ENCODE data around the gene OVOL1.

DNA sequence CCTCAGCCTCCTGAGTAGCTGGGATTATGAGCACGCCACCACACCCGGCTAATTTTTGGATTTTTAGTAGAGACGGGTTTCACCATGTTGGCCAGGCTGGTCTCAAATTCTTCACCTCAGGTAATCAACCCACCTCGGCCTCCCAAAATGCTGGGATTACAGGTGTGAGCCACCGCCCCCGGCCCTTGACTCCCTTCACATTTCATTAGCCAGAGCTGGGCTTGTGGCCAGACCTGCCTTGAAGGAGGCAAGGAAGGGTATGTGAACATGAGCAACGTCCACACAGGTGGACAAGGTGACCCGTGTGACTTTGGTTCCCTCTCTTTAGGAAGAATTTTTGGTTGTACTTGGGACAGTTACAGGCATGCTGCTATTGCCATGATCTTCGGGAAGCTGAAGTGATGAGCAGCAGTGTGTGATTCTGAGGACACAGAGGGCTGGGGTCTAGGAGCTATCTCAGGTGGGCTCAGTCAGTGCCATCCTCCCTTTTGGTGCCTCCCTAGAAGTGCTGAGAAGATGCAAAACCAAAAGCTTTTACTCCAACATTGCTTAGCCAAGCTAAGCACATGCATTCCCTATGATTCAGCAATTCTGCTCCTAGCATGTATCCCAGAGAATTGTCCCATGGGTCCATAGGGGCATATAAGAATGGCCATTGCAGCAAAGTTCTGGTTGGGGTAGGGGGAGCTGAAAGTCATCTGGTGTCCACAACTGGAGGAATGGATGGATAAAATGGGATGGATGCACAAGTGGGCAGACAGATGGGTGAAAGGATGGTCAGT is 12.1 kb upstream of the OVOL1 start:
- TF ChIP-seq POLR2AphosphoS5 (IDR thresholded peaks at IDR 0.05; ENCODE audit: low read depth) (no peak), CREB1 (CRISPR knock-in tag; IDR thresholded peaks at IDR 0.05; ENCODE audit: low read depth) (no peak), EZH2 (IDR thresholded peaks at IDR 0.05; ENCODE audit: low read depth, unreplicated experiment) (no peak), EZH2phosphoT487 (IDR thresholded peaks at IDR 0.05; ENCODE audit: unreplicated experiment) (no peak), JUNB (IDR thresholded peaks at IDR 0.05; ENCODE audit: unreplicated experiment) (no peak), REST (IDR thresholded peaks at IDR 0.05; ENCODE audit: unreplicated experiment) (no peak), ZNF331 (CRISPR knock-in tag; IDR thresholded peaks at IDR 0.05; ENCODE audit: low read depth) (no peak), ETS1 (IDR thresholded peaks at IDR 0.05) (no peak)
- TF ChIP-seq, protein P1, sequence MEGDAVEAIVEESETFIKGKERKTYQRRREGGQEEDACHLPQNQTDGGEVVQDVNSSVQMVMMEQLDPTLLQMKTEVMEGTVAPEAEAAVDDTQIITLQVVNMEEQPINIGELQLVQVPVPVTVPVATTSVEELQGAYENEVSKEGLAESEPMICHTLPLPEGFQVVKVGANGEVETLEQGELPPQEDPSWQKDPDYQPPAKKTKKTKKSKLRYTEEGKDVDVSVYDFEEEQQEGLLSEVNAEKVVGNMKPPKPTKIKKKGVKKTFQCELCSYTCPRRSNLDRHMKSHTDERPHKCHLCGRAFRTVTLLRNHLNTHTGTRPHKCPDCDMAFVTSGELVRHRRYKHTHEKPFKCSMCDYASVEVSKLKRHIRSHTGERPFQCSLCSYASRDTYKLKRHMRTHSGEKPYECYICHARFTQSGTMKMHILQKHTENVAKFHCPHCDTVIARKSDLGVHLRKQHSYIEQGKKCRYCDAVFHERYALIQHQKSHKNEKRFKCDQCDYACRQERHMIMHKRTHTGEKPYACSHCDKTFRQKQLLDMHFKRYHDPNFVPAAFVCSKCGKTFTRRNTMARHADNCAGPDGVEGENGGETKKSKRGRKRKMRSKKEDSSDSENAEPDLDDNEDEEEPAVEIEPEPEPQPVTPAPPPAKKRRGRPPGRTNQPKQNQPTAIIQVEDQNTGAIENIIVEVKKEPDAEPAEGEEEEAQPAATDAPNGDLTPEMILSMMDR (conservative IDR thresholded peaks at IDR 0.05; ENCODE audit: low read depth in 2 of 2), result no peak
- TF ChIP-seq, protein P2, sequence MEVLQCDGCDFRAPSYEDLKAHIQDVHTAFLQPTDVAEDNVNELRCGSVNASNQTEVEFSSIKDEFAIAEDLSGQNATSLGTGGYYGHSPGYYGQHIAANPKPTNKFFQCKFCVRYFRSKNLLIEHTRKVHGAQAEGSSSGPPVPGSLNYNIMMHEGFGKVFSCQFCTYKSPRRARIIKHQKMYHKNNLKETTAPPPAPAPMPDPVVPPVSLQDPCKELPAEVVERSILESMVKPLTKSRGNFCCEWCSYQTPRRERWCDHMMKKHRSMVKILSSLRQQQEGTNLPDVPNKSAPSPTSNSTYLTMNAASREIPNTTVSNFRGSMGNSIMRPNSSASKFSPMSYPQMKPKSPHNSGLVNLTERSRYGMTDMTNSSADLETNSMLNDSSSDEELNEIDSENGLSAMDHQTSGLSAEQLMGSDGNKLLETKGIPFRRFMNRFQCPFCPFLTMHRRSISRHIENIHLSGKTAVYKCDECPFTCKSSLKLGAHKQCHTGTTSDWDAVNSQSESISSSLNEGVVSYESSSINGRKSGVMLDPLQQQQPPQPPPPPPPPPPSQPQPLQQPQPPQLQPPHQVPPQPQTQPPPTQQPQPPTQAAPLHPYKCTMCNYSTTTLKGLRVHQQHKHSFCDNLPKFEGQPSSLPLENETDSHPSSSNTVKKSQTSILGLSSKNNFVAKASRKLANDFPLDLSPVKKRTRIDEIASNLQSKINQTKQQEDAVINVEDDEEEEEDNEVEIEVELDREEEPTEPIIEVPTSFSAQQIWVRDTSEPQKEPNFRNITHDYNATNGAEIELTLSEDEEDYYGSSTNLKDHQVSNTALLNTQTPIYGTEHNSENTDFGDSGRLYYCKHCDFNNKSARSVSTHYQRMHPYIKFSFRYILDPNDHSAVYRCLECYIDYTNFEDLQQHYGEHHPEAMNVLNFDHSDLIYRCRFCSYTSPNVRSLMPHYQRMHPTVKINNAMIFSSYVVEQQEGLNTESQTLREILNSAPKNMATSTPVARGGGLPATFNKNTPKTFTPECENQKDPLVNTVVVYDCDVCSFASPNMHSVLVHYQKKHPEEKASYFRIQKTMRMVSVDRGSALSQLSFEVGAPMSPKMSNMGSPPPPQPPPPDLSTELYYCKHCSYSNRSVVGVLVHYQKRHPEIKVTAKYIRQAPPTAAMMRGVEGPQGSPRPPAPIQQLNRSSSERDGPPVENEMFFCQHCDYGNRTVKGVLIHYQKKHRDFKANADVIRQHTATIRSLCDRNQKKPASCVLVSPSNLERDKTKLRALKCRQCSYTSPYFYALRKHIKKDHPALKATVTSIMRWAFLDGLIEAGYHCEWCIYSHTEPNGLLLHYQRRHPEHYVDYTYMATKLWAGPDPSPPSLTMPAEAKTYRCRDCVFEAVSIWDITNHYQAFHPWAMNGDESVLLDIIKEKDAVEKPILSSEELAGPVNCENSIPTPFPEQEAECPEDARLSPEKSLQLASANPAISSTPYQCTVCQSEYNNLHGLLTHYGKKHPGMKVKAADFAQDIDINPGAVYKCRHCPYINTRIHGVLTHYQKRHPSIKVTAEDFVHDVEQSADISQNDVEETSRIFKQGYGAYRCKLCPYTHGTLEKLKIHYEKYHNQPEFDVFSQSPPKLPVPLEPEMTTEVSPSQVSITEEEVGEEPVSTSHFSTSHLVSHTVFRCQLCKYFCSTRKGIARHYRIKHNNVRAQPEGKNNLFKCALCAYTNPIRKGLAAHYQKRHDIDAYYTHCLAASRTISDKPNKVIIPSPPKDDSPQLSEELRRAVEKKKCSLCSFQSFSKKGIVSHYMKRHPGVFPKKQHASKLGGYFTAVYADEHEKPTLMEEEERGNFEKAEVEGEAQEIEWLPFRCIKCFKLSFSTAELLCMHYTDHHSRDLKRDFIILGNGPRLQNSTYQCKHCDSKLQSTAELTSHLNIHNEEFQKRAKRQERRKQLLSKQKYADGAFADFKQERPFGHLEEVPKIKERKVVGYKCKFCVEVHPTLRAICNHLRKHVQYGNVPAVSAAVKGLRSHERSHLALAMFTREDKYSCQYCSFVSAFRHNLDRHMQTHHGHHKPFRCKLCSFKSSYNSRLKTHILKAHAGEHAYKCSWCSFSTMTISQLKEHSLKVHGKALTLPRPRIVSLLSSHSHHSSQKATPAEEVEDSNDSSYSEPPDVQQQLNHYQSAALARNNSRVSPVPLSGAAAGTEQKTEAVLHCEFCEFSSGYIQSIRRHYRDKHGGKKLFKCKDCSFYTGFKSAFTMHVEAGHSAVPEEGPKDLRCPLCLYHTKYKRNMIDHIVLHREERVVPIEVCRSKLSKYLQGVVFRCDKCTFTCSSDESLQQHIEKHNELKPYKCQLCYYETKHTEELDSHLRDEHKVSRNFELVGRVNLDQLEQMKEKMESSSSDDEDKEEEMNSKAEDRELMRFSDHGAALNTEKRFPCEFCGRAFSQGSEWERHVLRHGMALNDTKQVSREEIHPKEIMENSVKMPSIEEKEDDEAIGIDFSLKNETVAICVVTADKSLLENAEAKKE (CRISPR knock-in tag; IDR thresholded peaks at IDR 0.05), result no peak

All from GM23338 (cell line).